ENCODE results near the gene ASRGL1. TPM values are rescaled to one million over a fixed set of nuclear protein-coding genes. Genes with fewer than 3 reads are reported as not detected.

The ASRGL1 gene
- total and polyA plus RNA-seq, 2 of the 13 experiments (the other 11 are each of a cell fraction or from before 2014, with no cell fraction given): 50.8 to 97.5 TPM

GRCh38 chr11:62337303-62338181, at the start of gene ASRGL1 (continued):
- TF ChIP-seq ZNF792 (CRISPR knock-in tag; IDR thresholded peaks at IDR 0.05) (peak; percentile 34; the same call in 1 of the 2 replicates), NFATC3 (CRISPR knock-in tag; IDR thresholded peaks at IDR 0.05) (no peak), SALL1 (CRISPR knock-in tag; IDR thresholded peaks at IDR 0.05) (peak; percentile 70), PLSCR1 (CRISPR knock-in tag; IDR thresholded peaks at IDR 0.05; ENCODE audit: borderline replicate concordance) (no peak), ZNF644 (CRISPR knock-in tag; IDR thresholded peaks at IDR 0.05; ENCODE audit: low read depth) (no peak), CC2D1A (CRISPR knock-in tag; IDR thresholded peaks at IDR 0.05) (no peak), ZNF747 (CRISPR knock-in tag; IDR thresholded peaks at IDR 0.05; ENCODE audit: borderline replicate concordance) (peak; percentile 41; the same call in 1 of the 2 replicates), RNF219 (CRISPR knock-in tag; IDR thresholded peaks at IDR 0.05) (no peak), JARID2 (CRISPR knock-in tag; IDR thresholded peaks at IDR 0.05; ENCODE audit: insufficient replicate concordance) (no peak), ZNF672 (CRISPR knock-in tag; IDR thresholded peaks at IDR 0.05) (no peak), IRF2 (CRISPR knock-in tag; IDR thresholded peaks at IDR 0.05) (peak; percentile 48; the same call in 1 of the 2 replicates), SMAD3 (CRISPR knock-in tag; IDR thresholded peaks at IDR 0.05) (no peak)
- TF ChIP-seq, protein P1, sequence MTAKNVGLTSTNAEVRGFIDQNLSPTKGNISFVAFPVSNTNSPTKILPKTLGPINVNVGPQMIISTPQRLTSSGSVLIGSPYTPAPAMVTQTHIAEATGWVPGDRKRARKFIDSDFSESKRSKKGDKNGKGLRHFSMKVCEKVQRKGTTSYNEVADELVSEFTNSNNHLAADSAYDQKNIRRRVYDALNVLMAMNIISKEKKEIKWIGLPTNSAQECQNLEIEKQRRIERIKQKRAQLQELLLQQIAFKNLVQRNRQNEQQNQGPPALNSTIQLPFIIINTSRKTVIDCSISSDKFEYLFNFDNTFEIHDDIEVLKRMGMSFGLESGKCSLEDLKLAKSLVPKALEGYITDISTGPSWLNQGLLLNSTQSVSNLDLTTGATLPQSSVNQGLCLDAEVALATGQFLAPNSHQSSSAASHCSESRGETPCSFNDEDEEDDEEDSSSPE (CRISPR knock-in tag; IDR thresholded peaks at IDR 0.05): peak; percentile 85
- TF ChIP-seq, protein P2, sequence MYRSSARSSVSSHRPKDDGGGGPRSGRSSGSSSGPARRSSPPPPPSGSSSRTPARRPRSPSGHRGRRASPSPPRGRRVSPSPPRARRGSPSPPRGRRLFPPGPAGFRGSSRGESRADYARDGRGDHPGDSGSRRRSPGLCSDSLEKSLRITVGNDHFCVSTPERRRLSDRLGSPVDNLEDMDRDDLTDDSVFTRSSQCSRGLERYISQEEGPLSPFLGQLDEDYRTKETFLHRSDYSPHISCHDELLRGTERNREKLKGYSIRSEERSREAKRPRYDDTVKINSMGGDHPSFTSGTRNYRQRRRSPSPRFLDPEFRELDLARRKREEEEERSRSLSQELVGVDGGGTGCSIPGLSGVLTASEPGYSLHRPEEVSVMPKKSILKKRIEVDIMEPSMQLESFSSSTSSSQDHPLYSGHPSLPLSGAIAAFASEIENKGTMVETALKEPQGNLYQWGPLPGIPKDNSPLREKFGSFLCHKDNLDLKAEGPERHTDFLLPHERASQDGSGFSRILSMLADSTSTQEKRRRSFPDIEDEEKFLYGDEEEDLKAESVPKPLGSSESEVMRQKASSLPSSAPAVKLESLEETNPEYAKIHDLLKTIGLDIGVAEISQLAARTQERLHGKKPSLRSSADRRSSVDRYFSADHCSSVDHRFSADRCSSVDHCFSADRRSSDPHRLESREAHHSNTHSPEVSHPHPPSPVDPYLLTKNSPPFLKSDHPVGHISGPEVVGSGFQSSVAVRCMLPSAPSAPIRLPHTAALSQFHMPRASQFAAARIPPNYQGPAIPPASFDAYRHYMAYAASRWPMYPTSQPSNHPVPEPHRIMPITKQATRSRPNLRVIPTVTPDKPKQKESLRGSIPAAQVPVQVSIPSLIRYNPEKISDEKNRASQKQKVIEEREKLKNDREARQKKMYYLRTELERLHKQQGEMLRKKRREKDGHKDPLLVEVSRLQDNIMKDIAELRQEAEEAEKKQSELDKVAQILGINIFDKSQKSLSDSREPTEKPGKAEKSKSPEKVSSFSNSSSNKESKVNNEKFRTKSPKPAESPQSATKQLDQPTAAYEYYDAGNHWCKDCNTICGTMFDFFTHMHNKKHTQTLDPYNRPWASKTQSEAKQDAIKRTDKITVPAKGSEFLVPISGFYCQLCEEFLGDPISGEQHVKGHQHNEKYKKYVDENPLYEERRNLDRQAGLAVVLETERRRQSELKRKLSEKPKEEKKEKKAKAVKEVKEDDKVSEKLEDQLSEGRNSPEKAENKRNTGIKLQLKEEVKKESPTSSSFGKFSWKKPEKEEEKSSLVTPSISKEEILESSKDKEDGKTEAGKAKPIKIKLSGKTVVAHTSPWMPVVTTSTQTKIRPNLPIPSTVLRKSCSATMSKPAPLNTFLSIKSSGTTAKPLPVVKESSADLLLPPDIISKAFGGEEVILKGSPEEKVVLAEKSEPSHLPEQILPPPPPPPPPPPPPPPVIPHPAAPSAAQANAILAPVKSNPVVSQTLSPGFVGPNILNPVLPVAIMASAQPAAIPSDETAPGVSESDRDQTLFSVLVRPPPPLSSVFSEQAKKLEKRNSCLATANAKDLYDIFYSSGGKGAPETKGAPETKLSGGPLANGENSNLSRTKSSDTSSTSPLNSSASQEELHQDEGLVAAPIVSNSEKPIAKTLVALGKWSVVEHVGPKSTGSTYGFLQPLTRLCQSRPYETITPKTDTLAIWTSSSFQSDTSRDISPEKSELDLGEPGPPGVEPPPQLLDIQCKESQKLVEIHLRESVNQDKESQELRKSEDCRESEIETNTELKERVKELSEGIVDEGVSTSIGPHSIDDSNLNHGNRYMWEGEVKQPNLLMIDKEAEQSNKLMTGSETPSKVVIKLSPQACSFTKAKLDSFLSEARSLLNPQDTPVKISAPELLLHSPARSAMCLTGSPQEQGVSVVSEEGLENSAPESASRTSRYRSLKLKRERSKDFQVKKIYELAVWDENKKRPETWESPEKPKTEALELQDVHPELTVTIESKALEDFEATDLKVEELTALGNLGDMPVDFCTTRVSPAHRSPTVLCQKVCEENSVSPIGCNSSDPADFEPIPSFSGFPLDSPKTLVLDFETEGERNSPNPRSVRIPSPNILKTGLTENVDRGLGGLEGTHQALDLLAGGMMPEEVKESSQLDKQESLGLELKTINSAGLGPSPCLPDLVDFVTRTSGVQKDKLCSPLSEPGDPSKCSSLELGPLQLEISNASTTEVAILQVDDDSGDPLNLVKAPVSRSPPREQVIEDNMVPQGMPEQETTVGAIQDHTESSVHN (CRISPR knock-in tag; IDR thresholded peaks at IDR 0.05): no peak
- TF ChIP-seq, protein P3, sequence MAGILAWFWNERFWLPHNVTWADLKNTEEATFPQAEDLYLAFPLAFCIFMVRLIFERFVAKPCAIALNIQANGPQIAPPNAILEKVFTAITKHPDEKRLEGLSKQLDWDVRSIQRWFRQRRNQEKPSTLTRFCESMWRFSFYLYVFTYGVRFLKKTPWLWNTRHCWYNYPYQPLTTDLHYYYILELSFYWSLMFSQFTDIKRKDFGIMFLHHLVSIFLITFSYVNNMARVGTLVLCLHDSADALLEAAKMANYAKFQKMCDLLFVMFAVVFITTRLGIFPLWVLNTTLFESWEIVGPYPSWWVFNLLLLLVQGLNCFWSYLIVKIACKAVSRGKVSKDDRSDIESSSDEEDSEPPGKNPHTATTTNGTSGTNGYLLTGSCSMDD (CRISPR knock-in tag; IDR thresholded peaks at IDR 0.05): 0 out of 2 replicates have a peak, but pooled peaks have one; percentile 62

Data from HepG2 (cell line).